ENCODE results near the gene ZFYVE28.
A peak's percentile ranks its signal among the peaks of the same experiment; 100 is the strongest.
"Not testable (repeated sequence)": the region's sequence is repeated elsewhere in the genome, so short reads cannot be mapped to it uniquely, and the experiment has no call there.

Gene ZFYVE28

DNA sequence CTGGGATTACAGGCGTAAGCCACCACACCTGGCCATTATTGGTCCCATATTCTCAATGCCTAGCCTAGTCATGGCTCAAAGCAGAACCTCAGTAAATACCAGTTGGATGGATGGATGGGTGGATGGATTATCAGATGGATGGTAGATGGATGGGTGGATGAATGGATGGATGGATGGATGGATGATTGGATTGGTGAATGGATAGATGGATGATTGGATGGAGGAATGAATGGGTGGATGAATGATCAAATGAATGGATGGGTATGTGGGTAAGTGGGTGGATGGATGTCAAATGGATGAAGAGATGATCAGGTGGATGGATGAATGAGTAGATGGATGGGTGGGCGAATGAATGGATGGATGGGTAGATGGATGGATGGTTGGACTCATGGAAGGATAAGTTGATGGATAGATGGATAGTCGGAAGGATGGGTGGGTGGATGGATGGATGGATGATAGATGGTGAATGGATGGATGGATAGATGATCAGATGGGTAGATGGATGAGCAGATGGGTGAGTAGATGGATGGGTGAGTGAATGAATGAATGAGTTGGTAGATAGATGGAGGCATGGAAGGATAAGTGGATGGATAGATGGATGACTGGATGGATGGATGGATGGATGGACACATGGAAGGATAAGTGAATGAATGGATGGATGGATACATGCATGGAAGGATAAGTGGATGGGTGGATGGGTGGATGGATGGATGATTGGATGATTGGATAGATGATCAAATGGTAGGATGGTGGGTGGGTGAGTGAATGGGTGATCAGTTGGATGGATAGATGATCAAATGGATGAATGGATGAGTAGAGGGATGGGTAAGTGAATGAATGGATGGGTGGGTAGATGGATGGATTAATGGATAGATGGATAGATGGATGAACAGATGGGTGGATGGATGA, 28.5 kb upstream of the ZFYVE28 start:
- no peak for DNase-seq

DNA sequence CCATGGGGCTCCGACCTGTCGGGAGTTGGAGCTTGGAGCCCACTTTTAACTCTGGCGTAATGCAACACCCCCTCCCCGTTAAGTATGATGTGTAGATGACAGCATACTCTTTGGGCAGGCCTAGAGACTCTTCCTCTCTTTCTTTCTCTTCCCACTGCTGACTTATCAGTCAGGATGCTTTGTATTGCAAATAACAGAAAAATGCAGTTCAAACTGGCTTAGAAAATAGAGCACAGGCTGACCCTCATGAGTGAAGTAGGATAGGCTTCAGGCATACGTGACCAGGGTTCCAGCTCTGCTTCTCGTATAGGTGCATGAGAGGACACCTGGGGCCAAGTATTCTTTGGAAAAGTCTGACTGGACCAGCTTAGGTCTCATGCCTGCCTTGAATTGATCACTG, 27.1 kb upstream of the ZFYVE28 start:
- DNase-seq, result no peak

DNA sequence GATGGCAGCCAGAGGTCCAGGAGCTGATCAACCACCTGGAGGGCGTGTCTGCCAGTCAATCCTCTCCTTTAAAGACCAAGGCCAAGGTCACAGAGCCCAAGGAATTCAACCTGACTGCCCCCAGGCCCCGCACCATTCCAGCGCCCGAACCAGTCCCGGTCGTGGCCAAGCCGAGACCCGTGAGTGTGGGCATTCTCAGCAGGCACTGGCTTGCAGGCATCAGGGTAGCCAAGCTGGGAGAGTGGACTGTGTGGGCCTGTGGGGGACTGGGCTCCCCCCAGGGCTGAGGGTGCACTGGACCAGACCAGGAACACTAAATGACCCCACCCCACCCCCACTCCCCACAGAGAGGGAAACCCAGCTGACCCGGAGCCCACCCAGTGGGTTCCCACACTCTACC, 26.7 kb upstream of the ZFYVE28 start:
- DNase-seq, result no peak

DNA sequence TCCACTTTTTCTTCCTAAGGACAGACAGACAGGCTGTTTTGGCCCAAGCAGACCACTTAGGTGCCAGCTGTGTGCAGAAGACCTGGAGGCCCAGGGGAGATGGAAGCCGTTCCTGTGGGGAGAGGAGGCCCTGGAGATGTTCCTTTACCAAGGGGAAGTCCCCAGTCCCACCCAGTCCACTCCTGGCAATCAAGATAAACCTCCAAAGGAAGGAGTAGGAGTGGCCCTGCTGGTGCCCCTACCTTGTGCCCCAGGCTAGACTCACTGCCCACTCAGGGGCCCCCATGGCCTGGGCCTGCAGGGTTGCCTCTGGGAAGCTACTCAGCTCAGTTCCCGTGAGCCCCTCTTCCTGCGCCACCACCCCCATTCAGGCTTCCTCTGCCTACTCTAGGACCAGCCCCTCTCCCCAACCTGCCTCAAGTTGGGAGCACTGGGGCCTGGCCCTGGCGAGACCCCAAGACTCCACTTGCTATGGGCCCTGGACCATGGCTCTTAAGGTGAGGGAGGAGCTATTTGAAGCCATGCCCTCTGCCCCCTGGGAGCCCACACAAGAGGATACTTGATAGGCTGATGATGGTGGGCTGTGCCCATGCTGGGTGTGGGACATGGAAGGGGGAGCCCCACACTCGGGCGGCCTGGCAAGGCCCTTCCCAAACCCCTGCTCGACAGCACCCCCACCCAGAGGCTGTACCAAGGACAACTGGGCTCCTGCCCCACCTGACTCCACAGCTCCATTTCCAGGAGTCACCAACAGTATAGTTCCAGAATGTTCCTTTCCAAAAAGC, 25.7 kb upstream of the ZFYVE28 start:
- no peak for DNase-seq

DNA sequence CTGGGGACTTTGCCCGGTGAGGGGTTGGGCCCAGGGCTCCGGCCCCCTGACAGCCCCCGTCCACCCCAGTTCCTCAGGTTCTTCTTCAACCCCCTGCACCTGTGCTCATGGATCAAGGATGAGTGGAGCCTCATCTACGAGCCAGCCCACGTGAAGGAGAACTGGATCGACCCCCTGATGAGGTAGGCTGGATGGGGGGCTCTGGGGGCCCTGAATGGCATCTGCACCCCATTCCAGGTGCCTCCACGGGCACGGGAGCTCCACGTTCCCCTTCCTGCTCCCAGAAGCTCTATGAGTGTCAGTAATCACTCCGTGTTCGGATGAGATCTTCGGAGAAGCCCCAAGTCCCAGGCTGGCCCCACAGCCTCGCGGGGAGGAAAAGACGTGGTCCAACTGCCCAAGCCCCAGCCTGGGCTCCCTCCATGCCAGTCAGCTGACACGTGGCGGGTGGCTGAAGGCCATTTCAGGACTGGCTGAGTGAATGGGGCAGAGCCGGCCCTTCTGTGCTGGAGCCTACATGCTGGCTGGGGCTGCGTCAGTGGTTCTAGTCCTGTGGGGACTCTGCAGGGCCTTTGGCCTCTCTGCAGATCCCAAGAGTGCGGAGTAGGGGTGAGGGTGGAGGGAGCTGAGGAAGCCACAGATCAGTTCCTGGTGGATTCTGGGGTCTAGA, 24.8 kb upstream of the ZFYVE28 start:
- DNase-seq, result no peak

DNA sequence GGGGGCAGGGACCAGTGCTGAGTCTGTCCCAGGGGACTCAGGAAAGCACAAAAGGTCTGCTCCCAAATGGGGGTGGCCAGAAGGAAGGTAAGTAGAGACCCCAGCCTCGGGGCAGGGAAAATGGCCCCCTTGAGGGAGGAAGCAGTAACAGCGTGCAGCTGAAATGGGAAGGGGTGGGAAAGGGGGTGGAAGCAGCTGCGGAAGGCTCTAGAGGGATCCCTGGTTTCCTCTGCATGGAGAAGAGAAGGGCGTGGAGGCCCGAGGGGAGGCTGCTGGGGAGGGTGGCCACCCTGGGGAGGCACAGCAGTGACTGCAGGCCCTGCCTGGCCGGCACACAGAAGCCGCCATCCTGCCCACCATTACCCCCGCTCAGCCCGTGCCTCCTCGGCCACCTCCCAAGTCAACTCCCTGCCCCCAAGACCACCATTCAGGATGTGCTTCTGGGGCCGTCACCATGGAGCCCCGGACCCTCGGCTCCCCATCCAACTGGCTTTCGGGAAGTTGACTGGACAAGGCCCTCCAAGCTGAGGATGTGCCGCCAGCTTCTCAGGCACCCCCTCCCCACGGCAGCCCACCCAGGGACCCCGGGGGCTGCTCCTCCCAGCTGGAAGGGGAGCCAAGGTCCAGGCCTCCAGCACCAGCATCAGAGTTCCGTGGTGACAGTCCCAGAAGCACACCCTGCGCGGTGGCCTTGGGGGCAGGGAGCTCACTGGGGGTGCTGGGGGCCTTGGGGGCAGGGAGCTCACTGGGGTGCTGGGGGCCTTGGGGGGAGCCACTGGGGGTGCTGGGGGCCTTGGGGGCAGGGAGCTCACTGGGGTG, 23.9 kb upstream of the ZFYVE28 start:
- DNase-seq, result no peak

DNA sequence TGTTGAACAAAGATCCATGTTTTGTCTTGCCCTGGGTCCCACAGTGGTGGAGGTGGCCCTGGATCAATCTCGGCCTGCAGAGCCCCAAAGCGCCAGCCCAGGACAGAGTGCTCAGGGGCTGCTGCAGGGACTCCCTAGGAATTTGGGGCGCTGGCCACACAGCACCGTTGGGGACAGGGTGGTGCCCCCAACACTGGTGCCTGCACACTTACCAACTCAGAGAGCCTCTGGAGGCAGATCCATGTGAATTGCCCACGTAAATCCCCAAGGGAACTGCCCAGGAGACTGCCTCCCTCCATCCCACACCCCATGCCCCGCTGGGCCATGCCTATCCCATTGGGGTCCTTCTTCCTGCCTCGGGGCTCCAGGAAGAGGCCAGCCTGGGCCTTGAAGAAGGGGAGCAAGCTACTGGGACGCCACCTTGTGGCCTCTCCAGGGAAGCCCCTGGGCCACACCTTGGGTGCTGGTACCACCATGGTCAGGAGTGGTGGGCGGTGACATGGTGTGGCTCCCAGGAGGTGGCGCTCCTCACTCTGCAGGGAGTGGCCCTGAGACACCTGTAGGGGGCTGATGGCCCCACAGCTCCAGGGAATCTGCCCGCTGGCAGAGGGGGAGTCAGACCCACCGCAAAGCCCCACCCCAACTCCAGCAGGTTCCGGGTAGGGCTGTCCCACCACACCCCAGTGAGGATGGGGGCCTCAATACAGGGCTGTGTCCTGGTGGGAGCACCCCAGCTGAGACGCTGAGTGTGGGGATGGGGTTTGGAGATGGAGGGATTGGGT, 23.1 kb upstream of the ZFYVE28 start:
- peak; percentile 55 to 69 for DNase-seq

DNA sequence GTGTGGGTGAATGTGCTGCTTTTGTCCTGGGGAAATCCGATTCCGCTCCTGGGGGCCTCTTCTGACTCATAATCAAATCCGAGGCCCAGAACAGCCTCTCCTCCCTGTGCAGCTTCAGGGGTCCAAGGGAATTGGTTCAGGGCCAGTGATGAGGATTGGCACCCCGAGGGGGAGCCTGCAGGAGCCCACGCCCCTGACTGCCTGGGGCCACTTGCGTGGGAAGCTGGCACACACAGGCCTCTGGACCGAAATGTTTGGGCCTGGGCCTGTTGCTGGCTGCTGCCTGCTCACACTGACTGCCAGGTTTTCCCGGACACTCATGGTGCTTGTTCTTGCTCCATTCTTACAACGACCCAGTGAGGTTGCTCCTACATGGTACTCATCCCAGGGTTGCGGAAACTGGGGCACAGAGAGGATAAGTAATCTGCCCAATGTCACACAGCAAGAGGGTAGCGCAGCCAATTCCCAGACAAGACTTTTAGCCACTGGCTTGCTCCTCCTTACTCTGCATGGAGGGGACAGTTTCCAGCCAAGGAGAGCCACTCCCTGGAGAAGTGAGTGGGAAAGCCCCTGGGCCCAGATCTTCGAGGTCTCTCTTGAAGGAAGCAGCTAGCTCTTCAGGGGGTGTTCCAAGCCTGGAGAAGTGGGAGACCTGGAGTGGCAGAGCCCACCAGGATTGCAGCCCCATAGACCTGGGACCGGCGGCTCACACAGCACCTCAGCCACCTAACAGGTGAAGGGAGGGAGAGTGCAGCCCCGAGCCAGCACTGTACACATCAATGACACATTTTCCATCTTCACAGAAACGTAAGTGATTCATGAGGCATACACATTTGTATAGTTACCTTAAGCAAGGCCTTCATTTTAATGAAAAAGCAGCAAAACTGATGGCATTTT, 20.6 kb upstream of the ZFYVE28 start:
- no peak for DNase-seq

DNA sequence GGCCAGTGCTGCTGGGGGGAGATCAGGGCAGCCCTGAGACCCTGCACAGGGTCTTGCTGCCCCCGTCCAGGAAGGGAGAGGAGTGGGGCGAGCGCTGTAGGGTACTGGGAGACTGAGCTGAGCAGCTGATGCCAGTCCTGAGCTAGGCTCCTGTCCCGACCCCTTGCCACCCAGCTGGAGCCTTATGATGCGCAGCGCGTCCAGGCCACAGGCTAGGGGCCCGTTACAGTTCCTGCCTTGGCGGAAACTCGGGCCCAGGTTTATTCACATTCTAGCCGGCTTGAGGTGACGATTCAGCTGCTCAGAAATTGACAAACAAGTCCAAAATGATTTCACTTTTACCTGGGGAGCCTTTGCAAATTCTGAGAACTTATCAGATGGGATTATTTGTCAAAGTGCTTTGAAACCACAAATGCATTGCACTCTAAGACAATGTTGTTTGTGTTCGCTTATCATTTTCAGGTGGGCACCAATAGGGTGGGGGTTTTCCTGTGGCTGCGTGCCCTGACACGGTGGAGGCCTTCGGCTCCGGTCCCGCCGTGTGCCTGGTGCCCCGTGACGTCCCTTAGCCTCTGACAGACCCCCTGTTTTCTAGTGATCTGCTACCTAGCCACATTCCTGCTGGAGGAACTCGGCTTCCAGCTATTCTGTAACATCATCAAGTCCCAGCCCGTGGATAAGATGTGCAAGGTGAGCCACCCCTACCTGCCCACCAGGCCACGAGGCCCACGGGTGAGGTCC, 19.2 kb upstream of the ZFYVE28 start:
- DNase-seq, result no peak

DNA sequence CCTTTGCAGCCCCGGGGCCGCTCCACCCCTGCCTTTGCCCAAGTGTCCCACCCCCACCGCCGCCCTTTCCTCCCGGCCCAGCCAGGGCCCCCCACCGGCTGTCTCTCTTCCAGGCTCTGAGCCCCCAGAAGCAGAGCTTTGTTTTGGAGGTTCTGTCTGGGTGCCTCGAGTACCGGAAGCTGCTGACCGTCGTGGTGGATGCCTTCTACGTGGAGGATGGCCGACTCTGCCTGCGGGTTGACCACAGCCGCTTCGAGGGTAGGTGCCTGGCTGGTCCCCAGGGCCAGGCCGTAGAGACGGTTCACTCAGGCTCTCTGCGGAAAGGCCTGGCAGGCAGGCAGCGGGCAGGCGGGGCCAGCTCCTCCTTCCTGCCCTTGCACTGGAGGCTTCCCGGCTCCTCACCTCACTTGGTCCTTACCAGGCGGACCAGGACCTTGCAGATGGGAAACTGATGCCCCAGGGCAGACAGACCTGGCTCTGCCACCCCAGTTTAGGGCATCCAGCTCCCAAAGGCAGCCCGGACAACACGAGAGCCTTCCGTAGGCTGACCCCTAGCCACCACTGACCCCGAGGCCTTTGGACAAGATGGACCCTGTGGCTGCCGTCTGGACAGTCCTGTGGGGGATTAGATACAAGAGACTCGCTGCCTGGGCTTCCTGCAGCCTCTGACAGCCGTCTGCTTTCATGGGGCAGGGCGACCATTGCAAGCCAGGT, 18.5 kb upstream of the ZFYVE28 start:
- no peak for DNase-seq

DNA sequence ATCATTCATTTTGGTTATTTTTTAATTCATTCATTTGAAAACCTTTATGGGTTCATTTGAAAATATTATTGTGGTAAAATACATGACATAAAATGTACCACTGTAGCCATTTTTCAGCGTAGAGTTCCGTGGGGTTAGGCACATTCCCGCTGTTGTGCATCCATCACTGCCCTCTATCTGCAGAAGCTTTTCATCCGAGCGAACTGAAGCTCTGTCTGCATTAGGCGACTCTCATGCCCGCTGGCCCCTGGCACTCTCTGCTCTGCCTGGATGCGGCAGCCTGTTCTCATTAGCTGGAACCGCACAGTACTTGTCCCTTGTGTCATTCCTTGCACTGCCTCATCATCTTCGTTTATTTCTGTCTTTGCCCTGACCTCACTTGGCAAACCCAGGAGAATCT, 17.9 kb upstream of the ZFYVE28 start:
- no peak for DNase-seq

DNA sequence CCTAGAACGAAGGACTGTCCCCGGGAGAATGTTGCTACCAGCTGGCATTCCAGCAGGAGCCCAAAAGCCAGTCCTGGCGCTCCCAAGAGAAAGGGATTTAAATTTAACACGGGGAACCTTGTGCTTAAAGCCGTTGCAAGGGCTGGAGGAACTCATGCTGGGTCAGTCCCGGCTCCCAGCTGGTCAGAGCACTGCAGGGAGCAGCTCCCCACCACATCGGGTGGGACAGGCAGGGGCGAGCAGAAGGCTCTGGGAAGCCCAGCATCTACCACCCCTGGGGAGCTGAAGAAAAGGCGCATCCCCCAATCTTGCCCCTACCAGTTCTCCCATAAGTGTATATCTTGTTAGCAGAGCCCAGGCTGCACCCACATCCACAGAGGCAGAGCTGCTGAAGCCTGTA, 16.0 kb upstream of the ZFYVE28 start:
- no peak for DNase-seq

DNA sequence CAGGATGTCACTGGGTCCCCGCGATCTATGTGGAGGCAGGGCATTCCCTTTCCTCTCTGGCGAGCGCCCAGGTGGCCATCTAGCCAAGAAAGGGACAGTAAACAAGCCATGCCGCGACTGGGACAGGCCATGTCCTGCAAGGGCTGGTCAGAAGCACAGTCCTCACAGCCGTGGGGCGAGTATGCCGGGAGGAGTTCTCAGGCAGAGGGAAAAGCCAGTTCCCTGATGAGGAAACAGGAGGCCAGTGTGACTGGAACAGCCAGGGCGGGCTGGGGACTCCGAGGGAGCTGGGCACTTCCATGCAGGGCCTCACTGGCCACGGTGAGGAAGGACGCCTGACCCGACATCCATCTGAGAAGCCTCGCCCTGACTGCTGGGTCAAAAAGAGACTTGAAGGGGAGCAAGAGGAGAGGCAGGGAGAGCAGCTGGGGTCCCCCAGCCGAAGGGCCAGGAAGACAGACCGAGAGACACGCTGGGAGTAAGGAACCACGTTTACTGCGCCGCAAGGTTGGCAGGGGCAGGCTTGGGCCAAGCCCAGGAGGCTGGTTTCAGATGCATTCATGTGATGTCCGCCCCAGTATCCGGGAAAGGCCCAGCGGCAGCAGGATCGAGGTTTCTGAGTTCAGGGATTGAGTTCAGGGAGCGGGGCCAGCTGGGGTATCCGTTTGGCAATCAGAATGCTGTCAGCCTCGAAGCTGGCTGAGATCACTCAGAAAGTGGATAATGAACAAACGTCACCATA, 15.3 kb upstream of the ZFYVE28 start:
- no peak for DNase-seq

DNA sequence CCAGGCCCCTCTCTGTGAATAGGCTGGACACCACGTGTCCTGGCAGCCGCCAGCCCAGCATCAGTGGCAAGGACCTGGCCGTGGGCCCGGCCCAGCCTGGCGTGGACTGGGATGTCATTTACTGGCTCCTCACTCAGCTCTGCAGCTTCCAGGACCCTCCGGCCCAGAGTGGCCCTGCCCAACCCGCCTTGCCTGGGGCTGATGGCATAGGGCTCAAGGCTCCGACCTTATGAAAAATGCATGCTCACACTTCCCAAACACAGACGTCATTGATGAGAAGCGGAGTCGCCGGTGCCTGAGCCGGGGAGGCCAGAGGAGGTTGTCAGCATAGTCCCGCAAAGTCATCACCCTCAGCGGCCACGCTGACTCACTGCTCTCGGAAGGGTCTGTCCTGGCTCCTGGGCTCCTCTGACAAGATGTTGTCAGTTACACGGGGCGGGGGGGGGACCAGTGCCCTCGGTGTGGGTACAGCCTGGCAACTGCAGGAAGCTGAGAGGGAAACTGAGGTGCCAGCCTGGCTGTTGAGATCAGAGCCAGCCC, 14.6 kb upstream of the ZFYVE28 start:
- DNase-seq, result no peak

DNA sequence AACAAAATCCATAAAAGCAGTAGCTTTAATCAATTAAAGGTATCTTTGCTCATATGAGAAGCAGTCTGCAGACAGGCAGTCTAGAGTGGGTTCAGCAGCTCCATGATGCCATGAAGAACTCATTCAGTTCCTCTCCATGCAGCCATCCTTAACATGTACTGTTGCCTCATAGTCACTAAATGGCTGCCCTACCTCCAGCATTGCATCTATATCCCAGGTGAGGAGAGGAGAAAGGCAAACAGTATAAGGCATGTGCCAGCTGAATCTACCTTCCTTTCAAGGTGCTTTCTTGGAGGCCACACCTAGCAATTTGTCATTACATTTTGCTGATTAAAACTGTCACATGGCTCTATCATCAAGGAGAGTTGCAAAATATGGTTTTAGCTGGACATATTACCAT, 13.6 kb upstream of the ZFYVE28 start:
- no peak for DNase-seq

DNA sequence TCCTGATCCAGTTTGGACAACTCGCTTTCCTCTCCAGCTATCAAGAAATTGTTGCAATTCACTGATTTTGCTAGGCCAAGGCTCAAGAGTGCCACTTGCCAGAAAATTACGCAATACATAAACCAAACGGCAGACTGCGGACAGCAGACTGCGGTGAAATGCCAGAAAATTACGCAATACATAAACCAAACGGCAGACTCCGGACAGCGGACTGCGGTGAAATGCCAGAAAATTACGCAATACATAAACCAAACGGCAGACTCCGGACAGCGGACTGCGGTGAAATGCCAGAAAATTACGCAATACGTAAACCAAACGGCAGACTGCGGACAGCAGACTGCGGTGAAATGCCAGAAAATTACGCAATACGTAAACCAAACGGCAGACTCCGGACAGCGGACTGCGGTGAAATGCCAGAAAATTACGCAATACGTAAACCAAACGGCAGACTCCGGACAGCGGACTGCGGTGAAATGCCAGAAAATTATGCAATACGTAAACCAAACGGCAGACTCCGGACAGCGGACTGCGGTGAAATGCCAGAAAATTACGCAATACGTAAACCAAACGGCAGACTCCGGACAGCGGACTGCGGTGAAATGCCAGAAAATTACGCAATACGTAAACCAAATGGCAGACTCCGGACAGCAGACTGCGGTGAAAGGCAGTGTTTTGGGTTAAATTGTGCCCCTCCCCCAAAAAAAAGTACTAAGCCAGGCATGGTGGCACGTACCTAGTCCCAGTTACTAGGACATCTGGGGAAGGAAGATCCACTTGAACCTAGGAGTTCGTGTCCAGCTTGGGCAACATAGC, 11.7 kb upstream of the ZFYVE28 start:
- DNase-seq, result not testable (repeated sequence)

DNA sequence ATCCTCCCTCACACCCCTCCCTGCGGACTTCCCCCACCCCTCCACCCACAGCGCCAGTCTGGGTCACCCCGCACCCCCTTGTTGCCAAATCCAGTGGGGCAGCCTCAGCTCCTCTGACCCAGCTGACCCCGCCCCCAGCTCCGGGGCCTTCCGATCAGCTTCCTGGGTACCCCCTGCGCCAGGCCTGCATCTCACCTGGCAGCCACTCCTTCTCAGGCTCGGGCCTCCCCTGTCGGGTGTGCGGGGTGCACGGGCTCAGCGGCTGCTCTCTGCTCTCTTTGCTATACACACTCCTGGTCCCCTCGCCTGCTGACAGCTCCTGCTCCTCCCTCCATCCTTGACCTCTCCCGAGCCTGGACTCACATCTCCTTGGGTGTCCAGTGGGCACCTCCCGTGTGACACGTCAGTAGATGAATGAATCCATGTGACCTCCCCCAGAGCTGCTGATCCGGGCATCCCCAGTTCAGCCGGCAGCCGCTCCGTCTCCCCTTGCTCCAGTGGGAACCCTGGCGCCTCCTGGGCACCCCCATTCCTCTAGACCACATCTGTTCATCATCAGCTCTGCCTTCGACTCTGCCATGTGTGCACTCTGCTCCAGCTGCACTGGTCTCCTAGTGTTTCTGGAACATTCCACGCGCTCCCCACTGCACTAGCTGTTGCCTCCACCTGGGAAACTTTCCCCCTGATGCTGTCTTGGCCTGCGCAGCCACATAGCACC, 10.2 kb upstream of the ZFYVE28 start:
- DNase-seq, result no peak
